Fibroblast of lung (primary cell): Measurements from ENCODE around the gene UBL4A.

Experiments used
- CTCF ChIP-seq, 2 donors: IDR thresholded peaks in 1 of 2; conservative IDR thresholded peaks in 1 of 2; 1 replicate in 1 of 2; 2 replicates in 1 of 2; pipeline ENCODE4 v1.5.1; 2011 to 2012; ENCODE audit warnings: low read length in 2 of 2, control low read depth in 1 of 2, inconsistent platforms in 1 of 2, low read depth in 1 of 2, mild to moderate bottlenecking in 1 of 2
- EZH2 ChIP-seq: IDR thresholded peaks from 2 replicates; pipeline ENCODE4 v1.5.1; 2012; ENCODE audit warnings: low read length, control low read depth, mild to moderate bottlenecking; ENCODE audit errors: missing control alignments

GRCh38 chrX:154506483-154507332 lies 20.3 kb upstream of the UBL4A start:
- TF ChIP-seq CTCF (conservative IDR thresholded peaks at IDR 0.05 in 1 of 2, IDR thresholded peaks at IDR 0.05 in 1 of 2; ENCODE audit: low read depth in 1 of 2, low read length in 2 of 2), result no peak
- no peak for TF ChIP-seq EZH2
